NCI-H774 (cell line): ENCODE data around the gene HNRNPC.
"Not testable (repeated sequence)": the region's sequence is repeated elsewhere in the genome, so short reads cannot be mapped to it uniquely, and the experiment has no call there.

Experiments used
- DNase-seq: peaks from one replicate; lab custom pipeline; 2025; lab: John Stamatoyannopoulos, UW

Gene HNRNPC

GRCh38 chr14:21268617-21269251 is 508 bp downstream of the HNRNPC start:
- peak; percentile 11 for DNase-seq

- DNase-seq: no peak
Observed at GRCh38 chr14:21267886-21268616, 1.2 kb downstream of the HNRNPC start.

- DNase-seq: no peak
Observed at GRCh38 chr14:21267431-21267845, 1.8 kb downstream of the HNRNPC start.

GRCh38 chr14:21264025-21264801 is 5.0 kb downstream of the HNRNPC start:
- DNase-seq: no peak

GRCh38 chr14:21263284-21264024 is 5.8 kb downstream of the HNRNPC start:
- no peak for DNase-seq

GRCh38 chr14:21262410-21262809 is 6.8 kb downstream of the HNRNPC start:
- DNase-seq: no peak

GRCh38 chr14:21261824-21262223 is 7.4 kb downstream of the HNRNPC start:
- DNase-seq: no peak

- no peak for DNase-seq
Observed at GRCh38 chr14:21258889-21259787, 10.1 kb downstream of the HNRNPC start.

- DNase-seq: no peak
Observed at GRCh38 chr14:21258005-21258888, 11.0 kb downstream of the HNRNPC start.

GRCh38 chr14:21257394-21257909 is 11.8 kb downstream of the HNRNPC start:
- DNase-seq: no peak

GRCh38 chr14:21256539-21257393 is 12.5 kb downstream of the HNRNPC start:
- no peak for DNase-seq

- DNase-seq: not testable (repeated sequence)
Observed at GRCh38 chr14:21256102-21256447, 13.2 kb downstream of the HNRNPC start.

- DNase-seq: no peak
Observed at GRCh38 chr14:21255385-21256101, 13.7 kb downstream of the HNRNPC start.

GRCh38 chr14:21252149-21252548 is 17.1 kb downstream of the HNRNPC start:
- DNase-seq: no peak

GRCh38 chr14:21251215-21251614 is 18.0 kb downstream of the HNRNPC start:
- DNase-seq: no peak

GRCh38 chr14:21248739-21249411 is 20.4 kb downstream of the HNRNPC start:
- no peak for DNase-seq

GRCh38 chr14:21248338-21248737 is 20.9 kb downstream of the HNRNPC start:
- DNase-seq: no peak

- DNase-seq: no peak
Observed at GRCh38 chr14:21245813-21246212, 23.4 kb downstream of the HNRNPC start.
